ENCODE measurements around the gene CPSF4L.

The CPSF4L gene

GRCh38 chr17:73284354-73284753, 22.7 kb upstream of the CPSF4L start:
- no peak overlapping the region for H3K4me3 ChIP-seq (ENCODE audit: low read depth, low read length)
- TF ChIP-seq CTCF (IDR thresholded peaks at IDR 0.05; ENCODE audit: low read depth, low read length, missing control alignments): no peak
- in situ Hi-C loops (cut with HindIII; ENCODE audit: low sequenced_read_pairs): no loop called here
- no peak for DNase-seq (ENCODE audit: low read depth)

- no peak for TF ChIP-seq CTCF (IDR thresholded peaks at IDR 0.05; ENCODE audit: low read depth, low read length, missing control alignments)
These were observed 22.2 kb upstream of the CPSF4L start for GRCh38 chr17:73283841-73284282.

GRCh38 chr17:73283250-73283649, 21.6 kb upstream of the CPSF4L start:
- TF ChIP-seq CTCF (IDR thresholded peaks at IDR 0.05; ENCODE audit: low read depth, low read length, missing control alignments): no peak
- no peak overlapping the region for H3K4me3 ChIP-seq (ENCODE audit: low read depth, low read length)
- in situ Hi-C loops (cut with HindIII; ENCODE audit: low sequenced_read_pairs): no loop called here
- DNase-seq (ENCODE audit: low read depth): no peak

More at GRCh38 chr17:73283841-73284282, 22.2 kb upstream of the CPSF4L start:
- no peak for DNase-seq (ENCODE audit: low read depth)
- in situ Hi-C loops (cut with HindIII; ENCODE audit: low sequenced_read_pairs): no loop called here
- H3K4me3 ChIP-seq (ENCODE audit: low read depth, low read length): no peak overlapping the region

- in situ Hi-C loops (cut with HindIII; ENCODE audit: low sequenced_read_pairs): no loop called here
- no peak for TF ChIP-seq CTCF (IDR thresholded peaks at IDR 0.05; ENCODE audit: low read depth, low read length, missing control alignments)
- no peak overlapping the region for H3K4me3 ChIP-seq (ENCODE audit: low read depth, low read length)
- no peak for DNase-seq (ENCODE audit: low read depth)
These were observed 20.9 kb upstream of the CPSF4L start for GRCh38 chr17:73282629-73283028.

GRCh38 chr17:73281928-73282327, 20.2 kb upstream of the CPSF4L start:
- TF ChIP-seq CTCF (IDR thresholded peaks at IDR 0.05; ENCODE audit: low read depth, low read length, missing control alignments): no peak
- no peak for DNase-seq (ENCODE audit: low read depth)
- H3K4me3 ChIP-seq (ENCODE audit: low read depth, low read length): no peak overlapping the region
- in situ Hi-C loops (cut with HindIII; ENCODE audit: low sequenced_read_pairs): no loop called here

GRCh38 chr17:73280191-73280590, 18.5 kb upstream of the CPSF4L start:
- H3K4me3 ChIP-seq (ENCODE audit: low read depth, low read length): no peak overlapping the region
- DNase-seq (ENCODE audit: low read depth): no peak
- TF ChIP-seq CTCF (IDR thresholded peaks at IDR 0.05; ENCODE audit: low read depth, low read length, missing control alignments): no peak
- in situ Hi-C loops (cut with HindIII; ENCODE audit: low sequenced_read_pairs): no loop called here

- no peak for DNase-seq (ENCODE audit: low read depth)
- no peak for TF ChIP-seq CTCF (IDR thresholded peaks at IDR 0.05; ENCODE audit: low read depth, low read length, missing control alignments)
- in situ Hi-C loops (cut with HindIII; ENCODE audit: low sequenced_read_pairs): no loop called here
- H3K4me3 ChIP-seq (ENCODE audit: low read depth, low read length): no peak overlapping the region
These were observed 18.0 kb upstream of the CPSF4L start for GRCh38 chr17:73279704-73280103.

All from astrocyte of the cerebellum (primary cell).